ENCODE data around the gene CATSPERD.
"Not testable (repeated sequence)": the region's sequence is repeated elsewhere in the genome, so short reads cannot be mapped to it uniquely, and the experiment has no call there.

CATSPERD gene

GRCh38 chr19:5686326-5686646, 34.2 kb upstream of the CATSPERD start:
- no peak for DNase-seq

GRCh38 chr19:5686647-5687359, 33.6 kb upstream of the CATSPERD start:
- peak; percentile 95 to 96 for DNase-seq

DNA sequence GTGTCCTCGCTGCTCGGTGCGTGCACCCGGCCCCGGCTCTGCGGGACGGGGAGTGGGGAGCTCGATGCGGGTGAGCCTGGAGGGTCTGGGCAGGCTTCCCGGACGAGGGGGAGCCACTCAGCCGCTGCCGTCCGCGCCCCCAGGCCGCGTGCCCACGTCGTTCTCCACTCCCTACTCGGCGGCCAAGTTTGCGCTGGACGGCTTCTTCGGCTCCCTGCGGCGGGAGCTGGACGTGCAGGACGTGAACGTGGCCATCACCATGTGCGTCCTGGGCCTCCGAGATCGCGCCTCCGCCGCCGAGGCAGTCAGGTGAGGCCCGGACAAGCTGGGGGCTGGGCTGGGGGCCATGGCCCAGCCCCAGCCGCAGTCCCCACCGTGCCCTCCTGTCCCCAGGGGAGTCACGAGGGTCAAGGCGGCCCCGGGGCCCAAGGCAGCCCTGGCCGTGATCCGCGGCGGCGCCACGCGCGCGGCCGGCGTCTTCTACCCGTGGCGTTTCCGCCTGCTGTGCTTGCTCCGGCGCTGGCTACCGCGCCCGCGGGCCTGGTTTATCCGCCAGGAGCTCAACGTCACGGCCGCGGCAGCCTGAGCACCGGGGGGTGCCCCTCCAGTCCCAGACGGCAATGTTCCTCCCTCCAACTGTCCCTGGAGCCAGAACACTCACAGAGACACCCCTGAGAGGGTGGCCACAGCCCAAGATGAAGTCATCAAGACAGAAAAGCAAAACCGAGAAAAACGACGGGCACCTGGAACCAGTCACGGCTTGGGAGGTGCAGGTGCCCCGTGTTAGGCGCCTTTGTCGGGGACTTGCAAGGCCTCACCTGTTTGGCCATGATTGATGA, 32.9 kb upstream of the CATSPERD start:
- DNase-seq: no peak

GRCh38 chr19:5688262-5688881, 32.1 kb upstream of the CATSPERD start:
- DNase-seq: not testable (repeated sequence)

- peak; percentile 98 to 99 for DNase-seq
Measured at GRCh38 chr19:5690125-5690954, 30.1 kb upstream of the CATSPERD start, which contains the start of gene RPL36. TSS of gene RPL36 (plus strand) at chr19:5690295. CDS start at chr19:5690508, 213 bp downstream.

DNA sequence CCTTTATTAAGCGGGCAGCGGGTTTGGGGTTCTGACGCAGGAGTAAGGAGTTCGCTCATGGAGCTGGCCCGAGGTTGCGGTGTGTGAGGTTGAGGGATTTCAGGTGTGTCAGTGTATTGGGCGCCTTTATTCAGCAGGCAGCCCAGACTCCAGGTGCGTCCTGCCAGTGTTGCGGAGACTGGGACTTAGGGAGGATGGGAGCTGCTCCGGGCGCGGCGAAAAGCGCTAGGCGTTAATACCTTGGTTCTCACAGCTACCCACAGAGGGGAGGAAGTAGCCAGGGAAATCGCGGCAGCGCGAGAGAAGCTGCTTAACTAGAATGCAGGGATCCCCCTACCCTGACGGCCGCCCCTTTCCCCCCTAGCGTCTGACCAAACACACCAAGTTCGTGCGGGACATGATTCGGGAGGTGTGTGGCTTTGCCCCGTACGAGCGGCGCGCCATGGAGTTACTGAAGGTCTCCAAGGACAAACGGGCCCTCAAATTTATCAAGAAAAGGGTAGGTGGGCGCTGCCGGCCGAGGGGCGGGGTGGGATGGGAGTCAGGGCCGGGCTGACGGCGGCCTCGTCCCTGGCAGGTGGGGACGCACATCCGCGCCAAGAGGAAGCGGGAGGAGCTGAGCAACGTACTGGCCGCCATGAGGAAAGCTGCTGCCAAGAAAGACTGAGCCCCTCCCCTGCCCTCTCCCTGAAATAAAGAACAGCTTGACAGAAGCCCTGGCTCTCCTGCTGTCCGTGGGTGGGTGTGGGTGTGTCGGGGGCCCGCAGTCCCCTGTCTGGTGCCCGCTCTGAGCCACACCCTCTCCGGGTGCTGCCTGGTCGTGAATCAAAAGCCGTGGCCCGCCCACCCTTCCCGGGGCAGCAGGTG, 29.2 kb upstream of the CATSPERD start:
- peak; percentile 14 to 41 for DNase-seq

GRCh38 chr19:5691822-5692722, 28.4 kb upstream of the CATSPERD start:
- DNase-seq: no peak

DNA sequence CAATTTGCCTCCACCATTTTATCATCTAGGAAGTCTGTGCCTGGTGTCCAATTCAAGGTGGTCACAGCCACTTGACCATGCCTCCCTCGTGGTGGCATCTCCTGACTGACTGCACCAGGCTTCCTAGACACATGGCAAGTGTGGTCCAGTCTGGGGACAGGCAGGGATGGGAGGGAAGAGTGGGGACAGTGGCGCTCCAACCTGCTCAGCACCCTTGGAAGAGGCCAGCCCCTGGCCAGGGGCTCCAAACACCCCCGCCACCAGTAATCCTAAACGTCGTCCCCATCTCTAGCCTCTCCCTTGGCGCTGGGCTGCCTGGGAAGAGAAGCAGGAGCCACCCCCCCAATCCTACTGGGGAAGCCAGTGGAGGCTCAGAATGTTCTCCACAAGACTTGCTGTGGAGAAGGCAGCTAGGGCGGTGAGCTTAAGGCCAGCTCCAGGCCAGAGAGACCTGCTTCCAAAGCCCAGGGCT, 27.7 kb upstream of the CATSPERD start:
- no peak for DNase-seq

DNA sequence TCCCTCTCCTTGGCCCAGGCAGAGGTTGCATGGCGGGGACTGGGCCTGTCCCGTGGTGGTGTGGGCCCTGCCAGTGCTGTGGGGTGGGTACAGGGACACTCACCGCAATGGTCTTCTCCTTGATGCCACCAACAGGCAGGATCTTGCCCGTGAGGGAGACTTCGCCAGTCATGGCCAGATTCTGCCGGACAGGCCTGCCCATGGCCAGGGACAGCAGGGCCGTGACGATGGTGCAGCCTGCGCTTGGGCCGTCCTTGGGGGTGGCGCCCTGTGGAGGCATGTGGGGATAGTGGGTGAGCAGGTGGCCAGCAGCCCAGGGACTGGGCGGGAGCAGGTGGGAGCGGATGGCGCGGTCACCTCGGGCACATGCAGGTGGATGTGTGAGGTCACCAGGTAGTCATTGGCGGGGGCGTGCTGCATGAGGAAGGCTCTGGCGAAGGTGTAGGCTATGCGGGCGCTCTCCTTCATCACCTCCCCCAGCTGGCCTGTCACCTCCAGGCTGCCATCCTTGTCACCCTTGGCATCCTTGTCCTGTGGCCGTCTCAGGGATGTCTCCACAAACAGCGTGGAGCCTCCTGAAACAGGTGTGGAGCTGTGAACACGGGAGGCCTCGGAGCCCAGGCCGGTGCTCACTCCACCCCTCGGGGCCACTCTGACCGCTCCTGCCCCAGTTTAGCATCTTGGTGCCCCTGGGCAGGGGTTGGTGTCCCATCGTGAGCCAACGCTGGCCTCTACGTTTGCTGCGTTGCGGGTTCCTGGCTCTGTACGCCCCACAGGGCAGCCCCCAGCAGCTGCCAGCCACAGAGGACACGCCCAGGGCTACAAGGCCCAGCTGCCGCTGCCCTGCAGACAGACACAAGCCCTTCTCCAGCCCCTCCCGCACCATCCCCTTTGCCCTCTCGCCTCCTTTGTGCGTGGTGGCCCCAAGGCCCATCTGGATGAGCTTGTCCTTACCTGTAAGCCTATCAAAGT, 27.0 kb upstream of the CATSPERD start:
- DNase-seq: no peak

- DNase-seq: no peak
Measured at GRCh38 chr19:5694167-5694955, 26.1 kb upstream of the CATSPERD start.

- no peak for DNase-seq
Measured at GRCh38 chr19:5694956-5695648, 25.3 kb upstream of the CATSPERD start.

GRCh38 chr19:5695649-5696195, 24.7 kb upstream of the CATSPERD start:
- no peak for DNase-seq

DNA sequence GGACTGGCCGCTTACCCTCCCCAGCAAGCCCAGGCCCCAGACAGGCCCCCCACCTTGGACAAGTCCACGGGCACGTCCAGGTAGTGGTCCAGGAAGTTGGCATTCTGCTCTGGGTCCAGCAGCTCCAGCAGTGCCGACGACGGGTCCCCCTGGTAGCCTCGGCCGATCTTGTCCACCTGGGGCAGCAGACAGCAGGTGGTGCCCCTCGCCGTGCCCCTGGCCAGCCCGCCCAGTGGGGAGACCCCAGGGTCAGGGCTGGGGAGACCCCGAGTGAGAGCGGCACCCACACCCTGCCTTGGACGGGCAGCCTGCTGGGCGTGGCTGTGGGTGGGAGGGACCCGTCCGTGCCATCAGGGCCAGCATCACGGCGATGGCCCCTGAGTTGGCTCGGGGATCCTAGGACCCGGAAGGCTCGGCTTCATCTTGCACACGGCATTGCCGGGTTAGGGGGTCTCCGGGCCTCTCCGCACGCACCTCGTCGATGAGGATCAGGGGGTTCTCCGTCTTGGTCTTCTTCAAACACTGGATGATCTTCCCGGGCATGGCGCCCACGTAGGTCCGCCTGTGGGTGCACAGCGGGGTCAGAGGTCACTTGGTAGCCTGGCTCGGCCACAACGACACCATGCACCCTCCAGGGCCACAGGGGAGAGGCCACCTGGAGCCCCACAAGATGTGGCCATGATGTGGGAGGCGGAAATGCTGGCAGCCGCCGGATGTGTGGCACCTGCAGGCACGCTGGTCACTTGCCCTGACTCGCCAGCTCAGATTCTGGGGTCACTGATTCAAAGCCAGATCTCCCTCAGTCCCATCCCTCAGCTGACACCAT, 24.0 kb upstream of the CATSPERD start:
- DNase-seq: no peak

- no peak for DNase-seq
Measured at GRCh38 chr19:5697022-5697889, 23.2 kb upstream of the CATSPERD start.

GRCh38 chr19:5697890-5698634, 22.4 kb upstream of the CATSPERD start:
- no peak for DNase-seq

Data from CD4-positive, alpha-beta T cell treated with Interleukin-1 beta for 1 hour (primary cell).